A172 (cell line): ENCODE results near the gene PFKM. TPM values are rescaled to one million over a fixed set of nuclear protein-coding genes. Genes with fewer than 3 reads are reported as not detected.

Experiments
- DNase-seq: peaks from one replicate; pipeline ENCODE4 v3.0.0-alpha.2; 2015; ENCODE audit warnings: low spot score
- total RNA-seq: library from RNA; depleted of rRNA; stranded (reverse); fragments of >200 nt; shearing (Covaris generic); gene quantifications from 2 replicates; pipeline ENCODE4 v1.2.3, GENCODE V29; 2014

Gene PFKM
- total RNA-seq, 1 experiment from 2014 or later, result 73.6 TPM

GRCh38 chr12:48156652-48157017 lies 37.5 kb downstream of the PFKM start:
- DNase-seq, result no peak

- DNase-seq, result peak; percentile 91
Observed at GRCh38 chr12:48157018-48157888, 38.1 kb downstream of the PFKM start, which contains the start of gene ASB8. ASB8 (minus strand) TSS chr12:48157515; CDS start chr12:48153496, 4,019 bp downstream.

GRCh38 chr12:48157889-48158370 lies 38.8 kb downstream of the PFKM start:
- no peak for DNase-seq

DNA sequence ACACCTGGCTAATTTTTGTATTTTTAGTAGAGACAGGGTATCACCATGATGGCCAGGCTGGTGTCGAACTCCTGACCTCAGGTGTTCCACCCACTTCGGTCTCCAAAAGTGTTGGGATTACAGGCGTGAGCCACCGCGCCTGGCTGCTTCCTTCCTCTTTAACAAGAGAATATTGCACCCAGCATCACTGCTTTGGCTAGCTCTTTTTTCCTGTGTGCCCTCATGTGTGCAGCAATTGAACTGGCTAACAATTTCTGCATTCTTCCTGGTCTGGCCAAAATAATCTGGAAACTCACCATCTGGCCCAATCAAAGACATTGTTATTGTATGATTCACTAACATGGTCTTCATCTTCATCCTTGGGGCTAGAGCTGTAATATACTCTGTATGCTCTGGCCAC lies 40.9 kb downstream of the PFKM start:
- no peak for DNase-seq

- no peak for DNase-seq
Observed at GRCh38 chr12:48160807-48161206, 41.6 kb downstream of the PFKM start.

GRCh38 chr12:48163150-48163747 lies 44.1 kb downstream of the PFKM start:
- no peak for DNase-seq

GRCh38 chr12:48164451-48164850 lies 45.3 kb downstream of the PFKM start:
- no peak for DNase-seq

DNA sequence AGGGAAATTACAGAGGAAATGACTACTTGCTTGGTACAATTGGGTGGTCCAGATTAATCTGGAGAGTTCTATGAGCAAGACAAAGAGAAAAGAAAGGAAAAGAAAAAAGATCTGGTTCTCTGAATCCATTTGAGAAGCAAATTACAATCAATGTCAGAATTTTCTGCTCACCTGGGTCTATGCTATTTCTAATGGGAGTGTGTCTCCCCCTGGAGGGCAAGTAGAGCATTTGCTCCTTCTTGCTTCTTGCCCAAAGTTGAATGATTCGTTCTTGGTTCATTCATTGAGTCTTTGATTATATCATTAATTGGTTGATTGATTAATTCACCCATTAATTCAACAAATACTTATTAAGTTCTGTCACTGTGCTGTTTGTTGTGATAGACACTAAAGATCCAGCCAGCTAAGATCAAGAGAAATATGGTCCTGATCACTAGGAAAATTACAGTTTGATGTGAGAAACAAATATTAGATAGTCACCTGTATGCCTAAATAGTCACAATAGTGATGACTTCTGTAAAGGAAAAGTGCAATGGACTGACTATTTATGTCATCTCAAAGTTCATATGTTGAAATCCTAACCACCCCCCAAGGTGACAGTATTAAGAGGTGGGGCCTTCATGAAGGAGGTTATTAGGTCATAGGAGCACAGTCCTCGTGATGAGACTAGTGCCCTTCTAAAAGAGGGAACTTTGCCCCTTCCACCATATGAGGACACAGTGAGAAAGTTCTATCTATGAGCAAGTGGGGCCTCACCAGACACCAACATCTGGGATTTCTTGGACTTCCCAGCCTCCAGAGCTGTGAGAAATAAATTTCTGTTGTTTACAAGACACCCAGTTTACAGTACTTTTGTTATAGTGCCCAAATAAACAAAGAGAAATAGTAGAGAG lies 46.2 kb downstream of the PFKM start:
- peak; percentile 60 for DNase-seq

DNA sequence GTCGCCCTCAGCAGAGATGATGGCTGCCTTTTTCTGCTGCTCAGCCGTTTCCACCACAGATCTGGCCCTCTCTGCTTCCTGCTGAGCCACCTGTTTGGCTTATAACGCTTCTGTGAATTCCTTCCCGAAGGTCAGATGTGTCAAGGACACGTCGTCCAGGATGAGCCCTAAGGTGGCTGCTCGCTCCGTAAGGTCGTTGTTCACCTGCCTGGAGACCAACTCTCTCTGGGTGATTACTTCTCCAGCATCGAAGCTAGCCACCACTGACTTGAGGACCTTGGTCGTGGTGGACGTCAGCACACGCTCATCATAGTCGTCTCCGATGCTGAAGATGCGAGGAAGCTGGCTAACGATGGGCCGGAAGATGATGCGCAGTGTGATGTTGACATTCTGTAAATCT lies 49.8 kb downstream of the PFKM start:
- DNase-seq, result no peak

DNA sequence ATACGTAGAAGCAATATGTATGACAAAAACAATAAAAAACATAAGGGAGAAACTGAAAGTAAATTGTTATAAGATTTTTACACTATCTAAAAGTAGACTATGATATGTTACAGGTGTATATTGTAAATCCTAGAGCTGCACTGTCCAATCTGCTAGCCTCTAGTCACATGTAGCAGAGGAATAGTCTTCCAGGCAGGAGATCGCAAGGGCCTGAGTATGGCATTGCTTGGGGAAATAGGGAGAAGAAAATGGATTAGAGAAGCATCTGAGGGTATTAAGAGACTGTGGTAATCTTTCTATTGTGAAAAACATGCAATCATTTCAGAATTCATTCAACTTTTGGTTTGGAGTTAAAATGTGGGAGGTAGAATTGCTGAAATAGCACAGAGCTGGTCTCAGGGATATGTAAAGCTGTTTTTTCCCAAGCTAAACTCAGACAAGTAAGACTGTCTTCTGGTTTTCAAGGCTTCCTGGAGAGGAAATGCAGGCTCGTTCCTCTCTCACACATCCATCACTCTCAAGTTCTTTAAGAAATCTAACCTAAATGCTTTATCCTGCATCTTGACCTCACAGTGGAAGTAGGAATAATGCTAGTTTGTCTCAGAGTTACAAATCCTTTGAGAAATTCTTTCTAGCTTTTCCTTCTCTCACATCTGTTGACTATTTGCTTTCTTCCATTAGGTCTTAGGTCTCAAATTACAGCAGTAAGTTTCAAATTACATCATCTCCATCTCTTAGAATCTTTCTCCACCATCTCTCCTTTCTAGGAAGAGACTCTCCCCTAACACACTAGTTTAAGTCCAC lies 56.7 kb downstream of the PFKM start:
- DNase-seq, result no peak

DNA sequence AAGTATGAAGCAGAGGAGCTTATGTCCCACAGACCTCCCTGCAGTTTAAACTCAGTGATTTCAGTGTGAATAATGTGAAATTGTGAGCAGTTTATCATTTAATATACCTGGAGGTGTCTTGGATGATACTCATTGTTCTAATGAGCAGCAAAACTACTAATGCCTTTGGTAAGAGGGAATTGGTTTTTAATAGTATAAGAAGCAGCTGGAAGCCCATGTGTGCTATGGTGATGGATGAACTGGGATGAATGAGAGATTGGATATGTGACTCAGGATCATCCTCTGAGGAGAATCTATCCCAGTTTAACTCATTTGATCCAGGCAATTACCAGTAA lies 57.2 kb downstream of the PFKM start:
- no peak for DNase-seq

- DNase-seq, result no peak
Observed at GRCh38 chr12:48177982-48178381, 58.8 kb downstream of the PFKM start.

GRCh38 chr12:48179466-48179865 lies 60.3 kb downstream of the PFKM start:
- DNase-seq, result no peak

GRCh38 chr12:48180424-48180823 lies 61.3 kb downstream of the PFKM start:
- DNase-seq, result no peak

DNA sequence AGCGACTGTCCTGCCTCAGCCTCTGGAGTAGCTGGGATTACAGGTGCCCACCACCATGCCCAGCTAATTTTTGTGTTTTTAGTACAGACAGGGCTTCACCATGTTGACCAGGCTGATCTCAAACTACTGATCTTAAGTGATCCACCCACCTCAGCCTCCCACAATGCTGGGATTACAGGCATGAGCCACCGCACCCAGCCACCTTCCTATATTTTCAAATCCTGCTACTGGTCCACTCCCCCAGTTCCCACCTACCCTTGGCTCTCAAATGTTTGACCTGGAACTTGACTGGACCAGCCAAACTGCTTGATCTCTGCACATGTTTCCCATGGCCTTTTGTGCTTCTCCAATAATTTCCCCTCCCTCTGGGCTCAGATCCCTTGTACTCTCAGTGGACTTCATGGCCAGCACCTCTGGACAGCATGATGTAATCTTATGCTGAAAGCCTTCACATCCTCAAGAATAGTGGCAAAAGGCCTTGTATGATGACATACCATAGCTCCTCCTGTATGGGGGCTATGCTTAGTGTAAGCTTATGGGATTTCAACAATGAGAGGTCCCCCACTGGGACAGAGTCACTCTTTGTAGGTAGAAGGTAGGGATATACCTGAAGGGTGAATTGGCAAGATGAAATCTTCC lies 61.8 kb downstream of the PFKM start:
- DNase-seq, result no peak

DNA sequence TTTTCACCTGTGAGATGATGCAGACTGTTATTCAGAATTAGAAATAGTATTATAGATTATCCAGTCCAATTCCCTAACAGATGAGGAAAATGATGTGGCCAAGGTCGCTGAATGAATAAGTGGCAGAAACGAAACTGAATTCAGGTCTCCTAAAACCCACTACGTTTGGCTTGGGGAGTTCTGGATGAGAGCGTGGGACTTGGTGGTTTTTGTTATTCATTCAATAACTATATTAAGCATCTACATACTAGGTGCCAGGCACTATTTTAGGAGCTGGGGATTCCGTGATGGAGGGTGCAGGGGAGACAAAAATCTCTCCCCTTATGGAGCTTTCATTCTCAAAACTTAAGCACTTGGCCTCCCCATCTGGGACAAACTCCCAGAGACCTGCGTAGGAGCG lies 63.5 kb downstream of the PFKM start:
- no peak for DNase-seq

DNA sequence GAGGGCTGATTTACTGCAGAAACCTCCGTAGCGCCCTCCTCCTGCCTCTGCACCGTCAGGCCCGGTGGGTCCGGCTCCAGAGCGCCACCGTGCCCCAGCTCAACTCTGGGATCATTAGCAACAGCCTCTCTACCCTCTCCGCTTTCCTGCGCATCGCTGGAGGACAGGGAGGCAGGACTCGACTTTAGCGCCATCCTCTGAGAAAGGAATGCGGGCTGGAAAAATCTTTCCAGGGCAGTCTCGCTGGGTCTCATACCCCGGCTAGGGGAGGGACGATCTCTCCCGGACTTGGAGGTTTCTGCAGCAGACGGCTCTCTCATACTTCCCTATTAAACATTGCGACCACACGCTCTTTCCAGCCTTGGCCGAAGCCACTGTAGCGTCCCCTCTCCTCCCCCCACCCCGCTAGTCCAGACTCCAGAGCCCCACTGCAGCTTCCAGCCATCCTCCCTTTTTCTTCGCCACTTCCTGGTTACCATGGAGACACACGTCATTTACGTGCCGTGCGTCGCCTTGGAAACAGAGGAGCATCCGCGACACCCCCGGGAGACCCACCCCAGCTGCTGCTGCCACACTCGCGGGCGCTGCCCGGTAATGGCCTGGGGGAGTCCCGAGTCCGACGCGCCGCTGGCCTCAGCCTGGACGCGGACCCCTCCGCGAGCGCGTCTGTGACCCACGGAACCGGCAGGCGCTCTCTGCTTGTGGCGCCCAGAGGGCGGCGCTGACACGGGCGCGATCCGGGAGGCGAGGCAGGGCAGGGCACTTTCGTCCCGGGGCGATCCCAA lies 64.1 kb downstream of the PFKM start, which contains the start of gene CCDC184:
CCDC184 (plus strand) TSS at position 554 of the 785 bp plus-strand sequence. CDS start 479 bp downstream, outside the sequence.
- peak; percentile 41 for DNase-seq

DNA sequence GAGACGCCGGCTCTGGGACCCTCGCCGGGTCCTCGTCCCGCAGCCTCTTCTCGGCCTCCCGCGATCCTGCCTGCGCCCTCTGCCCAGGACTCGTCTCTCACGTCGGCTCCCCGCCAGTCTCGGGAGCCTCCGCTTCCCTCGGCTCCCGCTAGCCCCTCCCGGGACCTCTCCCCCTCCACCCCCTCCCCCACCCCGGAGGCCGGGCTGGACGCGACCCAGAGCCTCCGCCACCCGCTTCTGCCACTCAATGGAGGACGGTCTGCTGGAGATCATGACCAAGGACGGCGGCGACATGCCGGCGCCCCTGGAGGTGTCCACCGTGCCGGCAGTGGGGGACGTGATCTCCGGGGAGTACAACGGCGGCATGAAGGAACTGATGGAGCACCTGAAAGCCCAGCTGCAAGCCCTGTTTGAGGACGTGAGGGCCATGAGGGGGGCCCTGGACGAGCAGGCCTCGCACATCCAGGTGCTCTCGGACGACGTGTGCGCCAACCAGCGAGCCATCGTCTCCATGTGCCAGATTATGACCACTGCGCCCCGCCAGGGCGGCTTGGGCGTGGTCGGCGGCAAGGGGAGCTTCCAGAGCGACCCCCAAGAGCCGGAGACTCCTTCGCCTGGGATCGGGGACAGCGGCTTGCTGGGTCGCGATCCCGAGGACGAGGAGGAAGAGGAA lies 64.8 kb downstream of the PFKM start:
- no peak for DNase-seq

DNA sequence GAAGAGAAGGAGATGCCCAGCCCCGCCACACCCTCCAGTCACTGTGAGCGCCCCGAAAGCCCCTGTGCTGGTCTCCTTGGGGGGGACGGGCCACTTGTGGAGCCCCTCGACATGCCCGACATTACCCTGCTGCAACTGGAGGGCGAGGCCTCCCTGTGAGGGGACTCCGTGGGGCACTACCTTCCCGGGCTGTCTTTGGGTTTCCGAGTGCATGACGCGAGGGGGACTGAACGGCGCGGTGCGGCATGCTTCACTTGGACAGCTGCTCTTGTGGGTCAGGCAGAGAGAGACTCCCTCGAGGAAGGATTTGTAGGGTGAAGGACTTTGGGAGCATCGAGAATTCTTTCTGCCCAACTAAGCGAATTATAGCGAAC lies 65.4 kb downstream of the PFKM start:
- no peak for DNase-seq
